Keratinocyte (primary cell): ENCODE results near the gene ANKRD44. TPM values are rescaled to one million over a fixed set of nuclear protein-coding genes. Genes with fewer than 3 reads are reported as not detected.

Experiments
- DNase-seq: peaks from one replicate; pipeline ENCODE4 v3.0.0-alpha.2; 2011; ENCODE audit warnings: low read depth, missing footprints, low spot score
- FAIRE-seq: peaks from 2 replicates; lab custom pipeline; 2011; peaks lifted over from hg19 to GRCh38; lab: Jason Lieb, UNC
- H2AFZ ChIP-seq: 2 replicates; pipeline ENCODE4 v1.6.0; 2012; ENCODE audit warnings: low read length, control low read depth, inconsistent platforms; ENCODE audit not compliant: control insufficient read depth
- H3K27ac ChIP-seq: 2 replicates; pipeline ENCODE4 v1.5.1; 2011; ENCODE audit warnings: low read length; ENCODE audit not compliant: control insufficient read depth, insufficient read depth
- H3K27me3 ChIP-seq: 3 replicates; pipeline ENCODE4 v1.6.0; 2011; ENCODE audit warnings: low read length; ENCODE audit not compliant: control insufficient read depth, insufficient read depth; ENCODE audit errors: extremely low read depth
- H3K36me3 ChIP-seq, 2 experiments: 2 replicates in 1 of 2; 3 replicates in 1 of 2; pipeline ENCODE4 v1.5.1; 2011; ENCODE audit warnings: low read length in 2 of 2, mild to moderate bottlenecking in 1 of 2; ENCODE audit not compliant: control insufficient read depth in 2 of 2, insufficient read depth in 2 of 2; ENCODE audit errors: extremely low read depth in 1 of 2
- H3K4me1 ChIP-seq: 3 replicates; pipeline ENCODE4 v1.5.1; 2011; ENCODE audit warnings: low read length; ENCODE audit not compliant: control insufficient read depth, insufficient read depth; ENCODE audit errors: extremely low read depth
- H3K4me2 ChIP-seq: 3 replicates; pipeline ENCODE4 v1.6.0; 2011; ENCODE audit warnings: low read depth, low read length; ENCODE audit not compliant: control insufficient read depth, insufficient read depth; ENCODE audit errors: extremely low read depth
- H3K4me3 ChIP-seq, 3 experiments: fragments of 200-600 bp in 1 of 3; sonication (generic) in 1 of 3; 2 replicates in 2 of 3; 3 replicates in 1 of 3; pipeline ENCODE4 v1.5.1; 2011 to 2016; ENCODE audit warnings: low read length in 3 of 3, mild to moderate bottlenecking in 3 of 3, control low read depth in 2 of 3, inconsistent platforms in 1 of 3, low read depth in 1 of 3, mixed read lengths in 1 of 3, mixed run types in 1 of 3, moderate library complexity in 1 of 3; ENCODE audit not compliant: control insufficient read depth in 2 of 3, insufficient read depth in 2 of 3; ENCODE audit errors: extremely low read depth in 1 of 3
- H3K79me2 ChIP-seq: 2 replicates; pipeline ENCODE4 v1.6.0; 2012; ENCODE audit warnings: low read length; ENCODE audit not compliant: control insufficient read depth, insufficient read depth
- H3K9ac ChIP-seq: 3 replicates; pipeline ENCODE4 v1.6.0; 2011; ENCODE audit warnings: low read length; ENCODE audit not compliant: control insufficient read depth, insufficient read depth; ENCODE audit errors: extremely low read depth
- H3K9me1 ChIP-seq: 3 replicates; pipeline ENCODE4 v1.6.0; 2011; ENCODE audit warnings: low read length; ENCODE audit not compliant: control insufficient read depth, insufficient read depth; ENCODE audit errors: extremely low read depth
- H3K9me3 ChIP-seq: 2 replicates; pipeline ENCODE4 v1.5.1; 2012; ENCODE audit warnings: low read depth, low read length; ENCODE audit not compliant: control insufficient read depth
- H4K20me1 ChIP-seq: 3 replicates; pipeline ENCODE4 v1.6.0; 2011; ENCODE audit warnings: low read length; ENCODE audit not compliant: control insufficient read depth, insufficient read depth; ENCODE audit errors: extremely low read depth
- EZH2 ChIP-seq: IDR thresholded peaks from one replicate; pipeline ENCODE4 v1.6.1; 2012; ENCODE audit warnings: inconsistent platforms, mild to moderate bottlenecking, low read length, moderate library complexity
- dilution Hi-C: fragments of 300-500 bp; cut with MboI; formaldehyde crosslinking; loops from one replicate; pipeline ENCODE4 v1.7.0; 2020; ENCODE audit warnings: low sequenced_read_pairs; ENCODE audit not compliant: extremely low pct_ligation_motif_present
- polyA plus RNA-seq, 5 experiments: library from polyadenylated mRNA; depleted of rRNA in 3 of 5; stranded (reverse) in 3 of 5; stranded (forward) in 1 of 5; unstranded in 1 of 5; fragments of >200 nt; gene quantifications; 1 replicate in 1 of 5; 2 replicates in 3 of 5; 3 replicates in 1 of 5; pipeline versions ENCODE4 v1.2.1 to v1.2.3, GENCODE V29; 2011 to 2012; ENCODE audit warnings: missing spikeins in 2 of 5, low read depth in 1 of 5, low replicate concordance in 1 of 5
- TF ChIP-seq, protein P1 (sequence below), 3 experiments: IDR thresholded peaks in 1 of 3; conservative IDR thresholded peaks in 1 of 3; optimal IDR thresholded peaks in 1 of 3; 2 replicates in 2 of 3; 3 replicates in 1 of 3; pipeline versions ENCODE3 to v1.5.1; 2011; ENCODE audit warnings: low read length in 3 of 3, mild to moderate bottlenecking in 3 of 3, moderate library complexity in 2 of 3, control low read depth in 1 of 3, inconsistent platforms in 1 of 3; ENCODE audit not compliant: insufficient read depth in 2 of 3; ENCODE audit errors: extremely low read depth in 1 of 3

Gene ANKRD44
- polyA plus RNA-seq, 1 donor (not counting 4 experiments of a cell fraction or from before 2014, with no cell fraction given) = 0.35 TPM

GRCh38 chr2:196955036-196955435 lies 355.5 kb downstream of the ANKRD44 start:
- H3K9me3 ChIP-seq = no peaks in the 10 kb centered on the region
- H3K79me2 ChIP-seq = no peaks in the 10 kb centered on the region
- no peaks in the 10 kb centered on the region for H4K20me1 ChIP-seq
- H3K36me3 ChIP-seq = no peaks in the 10 kb centered on the region
- TF ChIP-seq EZH2 = no peak
- TF ChIP-seq, protein P1, sequence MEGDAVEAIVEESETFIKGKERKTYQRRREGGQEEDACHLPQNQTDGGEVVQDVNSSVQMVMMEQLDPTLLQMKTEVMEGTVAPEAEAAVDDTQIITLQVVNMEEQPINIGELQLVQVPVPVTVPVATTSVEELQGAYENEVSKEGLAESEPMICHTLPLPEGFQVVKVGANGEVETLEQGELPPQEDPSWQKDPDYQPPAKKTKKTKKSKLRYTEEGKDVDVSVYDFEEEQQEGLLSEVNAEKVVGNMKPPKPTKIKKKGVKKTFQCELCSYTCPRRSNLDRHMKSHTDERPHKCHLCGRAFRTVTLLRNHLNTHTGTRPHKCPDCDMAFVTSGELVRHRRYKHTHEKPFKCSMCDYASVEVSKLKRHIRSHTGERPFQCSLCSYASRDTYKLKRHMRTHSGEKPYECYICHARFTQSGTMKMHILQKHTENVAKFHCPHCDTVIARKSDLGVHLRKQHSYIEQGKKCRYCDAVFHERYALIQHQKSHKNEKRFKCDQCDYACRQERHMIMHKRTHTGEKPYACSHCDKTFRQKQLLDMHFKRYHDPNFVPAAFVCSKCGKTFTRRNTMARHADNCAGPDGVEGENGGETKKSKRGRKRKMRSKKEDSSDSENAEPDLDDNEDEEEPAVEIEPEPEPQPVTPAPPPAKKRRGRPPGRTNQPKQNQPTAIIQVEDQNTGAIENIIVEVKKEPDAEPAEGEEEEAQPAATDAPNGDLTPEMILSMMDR (optimal IDR thresholded peaks at IDR 0.05 in 1 of 3, IDR thresholded peaks at IDR 0.05 in 1 of 3, conservative IDR thresholded peaks at IDR 0.05 in 1 of 3; ENCODE audit: extremely low read depth in 1 of 3, insufficient read depth in 2 of 3, low read length in 3 of 3) = no peak
- FAIRE-seq (no peak), DNase-seq (no peak)
- H3K27me3 ChIP-seq = no peaks in the 10 kb centered on the region
- H3K4me2 ChIP-seq = peak overlapping the region; percentile 25
- H3K27ac ChIP-seq = no peak overlapping the region
- no peaks in the 10 kb centered on the region for H3K9me1 ChIP-seq
- dilution Hi-C loops = no loop called here
- no peak overlapping the region for H3K4me3 ChIP-seq
- H3K4me1 ChIP-seq = peaks cover 13% of the 10 kb centered on the region
- no peak overlapping the region for H3K9ac ChIP-seq
- peak overlapping the region; percentile 32 for H2AFZ ChIP-seq

DNA sequence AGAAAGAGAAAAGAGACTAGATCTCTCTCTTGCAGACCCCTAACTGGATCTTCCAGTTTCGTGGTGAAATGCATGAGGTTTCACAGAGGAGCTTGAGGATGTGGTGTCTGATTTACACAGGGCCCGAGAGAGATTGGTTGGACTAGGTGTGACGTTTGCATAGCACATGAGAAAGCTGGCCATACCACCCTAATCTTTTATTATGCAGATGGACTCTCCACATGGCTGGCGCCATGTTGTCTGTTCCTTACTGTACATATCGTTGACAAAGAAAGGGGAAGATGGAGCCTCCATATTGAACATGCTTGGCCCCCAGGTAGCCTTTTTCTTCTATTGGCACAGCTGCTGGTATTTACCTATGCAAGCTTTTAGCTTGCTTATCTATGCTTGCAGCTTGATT lies 356.6 kb downstream of the ANKRD44 start:
- no peak overlapping the region for H3K27ac ChIP-seq
- TF ChIP-seq, protein P1 (optimal IDR thresholded peaks at IDR 0.05 in 1 of 3, IDR thresholded peaks at IDR 0.05 in 1 of 3, conservative IDR thresholded peaks at IDR 0.05 in 1 of 3; ENCODE audit: extremely low read depth in 1 of 3, insufficient read depth in 2 of 3, low read length in 3 of 3) = no peak
- no peak for TF ChIP-seq EZH2
- no peak overlapping the region for H3K4me3 ChIP-seq
- H4K20me1 ChIP-seq = no peaks in the 10 kb centered on the region
- dilution Hi-C loops = no loop called here
- FAIRE-seq (no peak), DNase-seq (no peak)
- no peaks in the 10 kb centered on the region for H3K9me1 ChIP-seq
- peaks cover 13% of the 10 kb centered on the region for H3K4me1 ChIP-seq
- no peak overlapping the region for H3K9ac ChIP-seq
- H3K79me2 ChIP-seq = no peaks in the 10 kb centered on the region
- H3K36me3 ChIP-seq = no peaks in the 10 kb centered on the region
- H2AFZ ChIP-seq = no peak overlapping the region
- H3K4me2 ChIP-seq = no peak overlapping the region
- H3K9me3 ChIP-seq = no peaks in the 10 kb centered on the region
- no peaks in the 10 kb centered on the region for H3K27me3 ChIP-seq
